Hematopoietic multipotent progenitor cell treated with erythropoietin and hydrocortisone succinate and interleukin-3 and kit ligand, for 15 days (in vitro differentiated cells): ENCODE measurements around the gene NYNRIN.
"Not testable (repeated sequence)": the region's sequence is repeated elsewhere in the genome, so short reads cannot be mapped to it uniquely, and the experiment has no call there.

Experiments
- DNase-seq: peaks from one replicate; pipeline ENCODE4 v3.0.0-alpha.2; 2015; ENCODE audit warnings: low spot score

NYNRIN gene

GRCh38 chr14:24369907-24370687 lies 28.7 kb upstream of the NYNRIN start:
- DNase-seq: no peak

GRCh38 chr14:24370748-24371147 lies 28.1 kb upstream of the NYNRIN start:
- DNase-seq: no peak

- DNase-seq: not testable (repeated sequence)
Measured at GRCh38 chr14:24371605-24372004, 27.2 kb upstream of the NYNRIN start.

GRCh38 chr14:24372701-24373416 lies 25.9 kb upstream of the NYNRIN start:
- DNase-seq: no peak

GRCh38 chr14:24376448-24377070 lies 22.2 kb upstream of the NYNRIN start:
- DNase-seq: no peak

- DNase-seq: no peak
Measured at GRCh38 chr14:24377126-24377525, 21.7 kb upstream of the NYNRIN start.

GRCh38 chr14:24377657-24378056 lies 21.1 kb upstream of the NYNRIN start:
- DNase-seq: no peak

GRCh38 chr14:24378327-24378726 lies 20.5 kb upstream of the NYNRIN start:
- no peak for DNase-seq

GRCh38 chr14:24378981-24379906 lies 19.6 kb upstream of the NYNRIN start:
- no peak for DNase-seq

GRCh38 chr14:24379907-24380730 lies 18.7 kb upstream of the NYNRIN start:
- no peak for DNase-seq

- DNase-seq: no peak
Measured at GRCh38 chr14:24381363-24382063, 17.3 kb upstream of the NYNRIN start.

GRCh38 chr14:24382064-24382371 lies 16.8 kb upstream of the NYNRIN start:
- no peak for DNase-seq

GRCh38 chr14:24384169-24384568 lies 14.6 kb upstream of the NYNRIN start:
- no peak for DNase-seq

GRCh38 chr14:24385524-24385923 lies 13.3 kb upstream of the NYNRIN start:
- DNase-seq: no peak

- DNase-seq: no peak
Measured at GRCh38 chr14:24387009-24387345, 11.8 kb upstream of the NYNRIN start.

GRCh38 chr14:24387579-24387978 lies 11.2 kb upstream of the NYNRIN start:
- not testable (repeated sequence) for DNase-seq

GRCh38 chr14:24388474-24389179 lies 10.2 kb upstream of the NYNRIN start:
- no peak for DNase-seq

GRCh38 chr14:24389226-24389848 lies 9.5 kb upstream of the NYNRIN start:
- DNase-seq: no peak

- no peak for DNase-seq
Measured at GRCh38 chr14:24390701-24391468, 7.9 kb upstream of the NYNRIN start.
